Measurements from ENCODE around the gene SLC25A21.
"Not testable (repeated sequence)": the region's sequence is repeated elsewhere in the genome, so short reads cannot be mapped to it uniquely, and the experiment has no call there.

GRCh38 chr14:36896300-36896699, 276.1 kb downstream of the SLC25A21 start:
- TF ChIP-seq CTCF (conservative IDR thresholded peaks at IDR 0.05; ENCODE audit: low read depth in 2 of 2); POLR2AphosphoS5 (IDR thresholded peaks at IDR 0.05; ENCODE audit: low read depth); EZH2 (IDR thresholded peaks at IDR 0.05; ENCODE audit: low read depth, unreplicated experiment): not testable (repeated sequence)

Data from GM23338 (cell line).